HepG2 (cell line): ENCODE results near the gene ENPP1. TPM values are rescaled to one million over a fixed set of nuclear protein-coding genes. Genes with fewer than 3 reads are reported as not detected.

ENCODE experiments used
- BCLAF1 ChIP-seq: fragments of 450-650 bp; IDR thresholded peaks from 2 replicates; pipeline ENCODE4 v1.6.1; 2017; ENCODE audit warnings: mild to moderate bottlenecking
- ETV5 ChIP-seq: IDR thresholded peaks from 2 replicates; pipeline ENCODE4 v1.6.1; 2018; ENCODE audit warnings: missing biosample characterization, missing genetic modification reagents, inconsistent platforms, borderline replicate concordance
- FOXA3 ChIP-seq: IDR thresholded peaks from 2 replicates; pipeline ENCODE4 v1.6.1; 2016; ENCODE audit warnings: missing genetic modification reagents, missing compliant biosample characterization
- HNRNPL ChIP-seq: fragments of 200-400 bp; formaldehyde crosslinking; IDR thresholded peaks from 2 replicates; pipeline ENCODE4 v1.6.1; 2017; ENCODE audit warnings: mild to moderate bottlenecking, low read depth, low read length
- MBNL3 ChIP-seq: fragments of 250-450 bp; sonication (Bioruptor Pico); conservative IDR thresholded peaks from 2 replicates; pipeline ENCODE4 v1.8.0; 2022; ENCODE audit warnings: mild to moderate bottlenecking, inconsistent platforms
- NAIF1 ChIP-seq: sonication (generic); formaldehyde crosslinking; IDR thresholded peaks from 2 replicates; pipeline ENCODE4 v1.5.0; 2020; ENCODE audit warnings: mild to moderate bottlenecking, missing genetic modification reagents, borderline replicate concordance
- NRL ChIP-seq: sonication (generic); formaldehyde crosslinking; IDR thresholded peaks from 2 replicates; pipeline ENCODE4 v1.5.0; 2020; ENCODE audit warnings: missing genetic modification reagents, mild to moderate bottlenecking, moderate library complexity, borderline replicate concordance
- PAXIP1 ChIP-seq: sonication (generic); formaldehyde crosslinking; conservative IDR thresholded peaks from 2 replicates; pipeline ENCODE4 v1.4.0; 2020; ENCODE audit warnings: mild to moderate bottlenecking, missing genetic modification reagents, moderate library complexity
- SMC3 ChIP-seq: IDR thresholded peaks from 2 replicates; pipeline ENCODE4 v1.6.1; 2011; ENCODE audit warnings: low read length, improper control_type of control experiment
- TIGD3 ChIP-seq: sonication (generic); formaldehyde crosslinking; IDR thresholded peaks from 2 replicates; pipeline ENCODE4 v1.5.1; 2020; ENCODE audit warnings: mild to moderate bottlenecking, missing genetic modification reagents, borderline replicate concordance
- ZFX ChIP-seq: sonication (generic); formaldehyde crosslinking; IDR thresholded peaks from 2 replicates; pipeline ENCODE4 v1.4.0; 2020; ENCODE audit warnings: mild to moderate bottlenecking, low read depth, missing genetic modification reagents, moderate library complexity
- ZGPAT ChIP-seq: IDR thresholded peaks from 2 replicates; pipeline ENCODE4 v1.6.1; 2016; ENCODE audit warnings: mild to moderate bottlenecking
- ZNF160 ChIP-seq: sonication (generic); formaldehyde crosslinking; IDR thresholded peaks from 2 replicates; pipeline ENCODE4 v1.8.0; 2022; ENCODE audit warnings: mild to moderate bottlenecking, inconsistent platforms, missing genetic modification reagents
- ZNF33B ChIP-seq: sonication (generic); formaldehyde crosslinking; IDR thresholded peaks from 2 replicates; pipeline ENCODE4 v1.5.1; 2020; ENCODE audit warnings: mild to moderate bottlenecking, missing genetic modification reagents
- ZNF510 ChIP-seq: sonication (generic); formaldehyde crosslinking; IDR thresholded peaks from 2 replicates; pipeline ENCODE4 v1.4.0; 2020; ENCODE audit warnings: low read depth, mild to moderate bottlenecking, missing genetic modification reagents
- ZNF552 ChIP-seq: sonication (generic); formaldehyde crosslinking; IDR thresholded peaks from 2 replicates; pipeline ENCODE4 v1.9.0; 2022; ENCODE audit warnings: missing genetic modification reagents, mild to moderate bottlenecking, borderline replicate concordance
- ZNF556 ChIP-seq: sonication (generic); formaldehyde crosslinking; IDR thresholded peaks from 2 replicates; pipeline ENCODE4 v1.4.0; 2020; ENCODE audit warnings: mild to moderate bottlenecking, missing genetic modification reagents, borderline replicate concordance
- ZNF7 ChIP-seq: IDR thresholded peaks from 2 replicates; pipeline ENCODE4 v1.6.1; 2016; ENCODE audit warnings: missing biosample characterization, missing genetic modification reagents
- ZNF790 ChIP-seq: sonication (generic); formaldehyde crosslinking; IDR thresholded peaks from 2 replicates; pipeline ENCODE4 v1.8.0; 2022; ENCODE audit warnings: missing genetic modification reagents, mild to moderate bottlenecking, borderline replicate concordance
- ZNF878 ChIP-seq: sonication (generic); formaldehyde crosslinking; IDR thresholded peaks from 2 replicates; pipeline ENCODE4 v1.8.1; 2023; ENCODE audit warnings: mild to moderate bottlenecking, missing genetic modification reagents, moderate library complexity
- ZNF891 ChIP-seq: sonication (generic); formaldehyde crosslinking; IDR thresholded peaks from 2 replicates; pipeline ENCODE4 v1.5.0; 2020; ENCODE audit warnings: mild to moderate bottlenecking, missing genetic modification reagents
- polyA plus RNA-seq, 8 experiments: library from polyadenylated mRNA; depleted of rRNA in 3 of 8; stranded (reverse) in 7 of 8; unstranded in 1 of 8; fragments of >200 nt; fragmentation: Illumina TruSeq in 4 of 8; extraction: Trizol in 4 of 8; gene quantifications; 2 replicates each; pipeline versions ENCODE4 v1.2.1 to v1.2.3, GENCODE V29; 2011 to 2016; ENCODE audit warnings: low read depth in 4 of 8, missing spikeins in 1 of 8, mixed read lengths in 1 of 8; ENCODE audit not compliant: insufficient read depth in 1 of 8
- total RNA-seq, 5 experiments: library from RNA; depleted of rRNA; stranded (reverse); fragments of >200 nt; fragmentation: Illumina TruSeq; extraction: Trizol; gene quantifications; 2 replicates each; pipeline ENCODE4 v1.2.3, GENCODE V29; 2016; ENCODE audit warnings: low read depth in 1 of 5

Gene ENPP1
- total and polyA plus RNA-seq, 2 of the 13 experiments (the other 11 are each of a cell fraction or from before 2014, with no cell fraction given), result 56.5 to 160 TPM

DNA sequence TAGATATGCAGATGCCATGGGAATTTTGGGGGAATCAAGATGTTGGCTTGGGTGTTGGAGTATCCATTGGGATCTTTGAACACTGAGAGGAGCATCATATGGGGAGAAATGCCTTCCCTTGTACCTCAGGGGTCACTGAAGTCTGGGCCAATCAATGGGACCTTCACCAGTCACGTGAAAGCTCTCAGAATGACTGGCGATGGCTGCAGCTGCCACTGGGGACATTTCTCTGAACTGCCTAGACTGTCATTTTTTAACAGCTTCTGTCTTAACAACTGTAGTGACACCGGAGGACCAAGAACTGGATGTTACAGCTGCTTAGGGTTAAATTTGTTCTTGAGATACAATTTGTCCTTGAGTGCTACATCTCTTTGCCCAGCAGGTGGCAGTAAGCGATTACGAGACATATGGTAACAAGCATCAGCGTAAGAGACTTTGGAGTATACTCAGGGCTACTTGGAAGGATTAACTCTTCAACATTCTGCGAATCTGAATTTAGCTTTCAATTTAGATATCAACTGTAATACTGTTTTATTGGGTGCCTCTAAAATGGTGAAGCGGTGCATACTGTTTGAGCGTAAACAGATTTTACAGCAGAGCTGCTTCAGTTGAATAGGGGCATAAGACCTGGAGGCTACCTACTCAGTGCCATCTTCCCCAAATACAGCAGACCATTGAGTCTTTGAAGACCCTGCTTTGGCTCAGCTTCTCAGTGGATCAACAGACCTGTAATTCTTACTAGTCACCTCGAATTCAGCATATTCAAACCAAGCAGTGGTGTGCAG is 107.3 kb downstream of the ENPP1 start (continued):
- TF ChIP-seq TIGD3 (CRISPR knock-in tag) (no peak), ZNF790 (CRISPR knock-in tag) (no peak), HNRNPL (no peak), ETV5 (CRISPR knock-in tag) (no peak), BCLAF1 (no peak), FOXA3 (peak; percentile 51), ZNF160 (CRISPR knock-in tag) (no peak), ZGPAT (0 out of 2 replicates have a peak, but pooled peaks have one; percentile 50), ZNF891 (no peak), NRL (no peak), MBNL3 (CRISPR knock-in tag) (no peak), SMC3 (peak; percentile 68), ZNF510 (CRISPR knock-in tag) (no peak), ZNF552 (CRISPR knock-in tag) (no peak), ZNF7 (CRISPR knock-in tag) (no peak), ZNF556 (CRISPR knock-in tag) (no peak), PAXIP1 (CRISPR knock-in tag) (0 out of 2 replicates have a peak, but pooled peaks have one; percentile 25), ZNF33B (CRISPR knock-in tag) (peak; percentile 79; the same call in 1 of the 2 replicates), ZNF878 (no peak), ZFX (CRISPR knock-in tag) (no peak), NAIF1 (CRISPR knock-in tag) (no peak)
